Fibroblast of lung (primary cell): Measurements from ENCODE around the gene STEAP1B. TPM values are rescaled to one million over a fixed set of nuclear protein-coding genes. Genes with fewer than 3 reads are reported as not detected.
A peak's percentile ranks its signal among the peaks of the same experiment; 100 is the strongest.

Source experiments
- DNase-seq, 2 donors: peaks; one replicate each; pipeline versions ENCODE4 v3.0.0 to v3.0.0-alpha.2; 2010; ENCODE audit warnings: low read depth in 2 of 2
- H2AFZ ChIP-seq: 2 replicates; pipeline ENCODE4 v1.5.1; 2012; ENCODE audit warnings: low read length, control low read depth, inconsistent platforms
- H3K27ac ChIP-seq: 2 replicates; pipeline ENCODE4 v1.5.1; 2011; ENCODE audit warnings: low read length, control low read depth; ENCODE audit not compliant: insufficient read depth
- H3K27me3 ChIP-seq: 2 replicates; pipeline ENCODE4 v1.5.1; 2011; ENCODE audit warnings: mild to moderate bottlenecking, low read length; ENCODE audit not compliant: control insufficient read depth, insufficient read depth
- H3K36me3 ChIP-seq: 2 replicates; pipeline ENCODE4 v1.5.1; 2011; ENCODE audit warnings: low read length; ENCODE audit not compliant: control insufficient read depth, insufficient read depth
- H3K4me1 ChIP-seq: 2 replicates; pipeline ENCODE4 v1.5.1; 2011; ENCODE audit warnings: low read length; ENCODE audit not compliant: control insufficient read depth, insufficient read depth; ENCODE audit errors: extremely low read depth
- H3K4me2 ChIP-seq: 2 replicates; pipeline ENCODE4 v1.5.1; 2011; ENCODE audit warnings: low read length, control low read depth; ENCODE audit not compliant: insufficient read depth; ENCODE audit errors: extremely low read depth
- H3K4me3 ChIP-seq, 4 experiments: fragments of 200-600 bp in 1 of 4; sonication (generic) in 1 of 4; replicated peaks in 1 of 4; 2 replicates each; pipeline ENCODE4 v1.5.1; 2011 to 2016; ENCODE audit warnings: low read length in 4 of 4, low read depth in 3 of 4, mild to moderate bottlenecking in 3 of 4, control low read depth in 2 of 4, inconsistent platforms in 1 of 4, mixed read lengths in 1 of 4; ENCODE audit not compliant: insufficient read depth in 1 of 4; ENCODE audit errors: control extremely low read depth in 1 of 4
- H3K79me2 ChIP-seq: 2 replicates; pipeline ENCODE4 v1.5.1; 2012; ENCODE audit warnings: mild to moderate bottlenecking, low read length, inconsistent platforms; ENCODE audit not compliant: control insufficient read depth, insufficient read depth
- H3K9ac ChIP-seq: 2 replicates; pipeline ENCODE4 v1.5.1; 2011; ENCODE audit warnings: mild to moderate bottlenecking, low read length, control low read depth; ENCODE audit not compliant: insufficient read depth
- H3K9me3 ChIP-seq: 2 replicates; pipeline ENCODE4 v1.5.1; 2012; ENCODE audit warnings: low read depth, low read length; ENCODE audit not compliant: control insufficient read depth, insufficient read depth
- H4K20me1 ChIP-seq: 2 replicates; pipeline ENCODE4 v1.5.1; 2011; ENCODE audit warnings: low read length; ENCODE audit not compliant: control insufficient read depth, insufficient read depth; ENCODE audit errors: extremely low read depth
- EZH2 ChIP-seq: IDR thresholded peaks from 2 replicates; pipeline ENCODE4 v1.5.1; 2012; ENCODE audit warnings: low read length, control low read depth, mild to moderate bottlenecking; ENCODE audit errors: missing control alignments
- polyA plus RNA-seq, 2 donors: library from polyadenylated mRNA; depleted of rRNA in 1 of 2; stranded (reverse) in 1 of 2; unstranded in 1 of 2; fragments of >200 nt; gene quantifications; 2 replicates each; pipeline ENCODE4 v1.2.1, GENCODE V29; 2011 to 2012; ENCODE audit warnings: missing spikeins in 1 of 2
- total RNA-seq: library from RNA; depleted of rRNA; stranded (reverse); fragments of >200 nt; gene quantifications from 2 replicates; pipeline ENCODE4 v1.2.1, GENCODE V29; 2014
- TF ChIP-seq, protein P1 (sequence below), 2 donors: IDR thresholded peaks in 1 of 2; conservative IDR thresholded peaks in 1 of 2; 1 replicate in 1 of 2; 2 replicates in 1 of 2; pipeline ENCODE4 v1.5.1; 2011 to 2012; ENCODE audit warnings: low read length in 2 of 2, control low read depth in 1 of 2, inconsistent platforms in 1 of 2, low read depth in 1 of 2, mild to moderate bottlenecking in 1 of 2

The STEAP1B gene
- total and polyA plus RNA-seq, 2 donors (not counting 1 experiment from before 2014, with no cell fraction given): 11.4 to 14.7 TPM

DNA sequence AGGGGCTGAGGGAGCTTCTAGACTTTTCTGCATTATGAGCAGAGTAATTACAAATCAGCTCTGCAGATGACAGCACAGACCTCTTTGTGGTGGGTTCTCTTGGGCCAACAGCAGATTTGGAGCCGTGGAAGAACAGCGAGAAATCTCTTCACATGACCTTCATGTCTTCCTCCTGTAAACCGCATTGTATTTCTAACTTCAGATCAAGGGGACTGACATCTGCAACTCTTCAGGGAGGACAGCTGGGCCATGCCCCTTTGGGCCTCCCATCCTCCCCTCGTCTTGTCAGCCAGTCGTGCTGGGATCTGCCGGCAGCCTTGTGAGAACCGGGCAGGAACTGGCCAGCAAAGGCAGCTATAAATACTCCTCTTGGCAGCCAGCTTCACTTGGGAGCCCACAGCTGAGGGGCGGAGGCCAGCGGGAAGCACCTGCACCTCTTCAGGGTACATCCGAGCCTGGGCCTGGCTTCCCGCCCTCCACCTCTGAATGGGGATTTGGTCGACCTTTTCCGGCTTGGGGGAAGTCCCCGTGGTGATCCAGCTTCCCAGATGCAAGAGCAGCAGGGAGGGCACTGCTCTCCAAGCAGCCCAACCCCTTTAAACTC lies 54.7 kb downstream of the STEAP1B start:
- no peaks in the 10 kb centered on the region for H3K36me3 ChIP-seq
- no peaks in the 10 kb centered on the region for H3K79me2 ChIP-seq
- TF ChIP-seq EZH2: no peak
- TF ChIP-seq, protein P1, sequence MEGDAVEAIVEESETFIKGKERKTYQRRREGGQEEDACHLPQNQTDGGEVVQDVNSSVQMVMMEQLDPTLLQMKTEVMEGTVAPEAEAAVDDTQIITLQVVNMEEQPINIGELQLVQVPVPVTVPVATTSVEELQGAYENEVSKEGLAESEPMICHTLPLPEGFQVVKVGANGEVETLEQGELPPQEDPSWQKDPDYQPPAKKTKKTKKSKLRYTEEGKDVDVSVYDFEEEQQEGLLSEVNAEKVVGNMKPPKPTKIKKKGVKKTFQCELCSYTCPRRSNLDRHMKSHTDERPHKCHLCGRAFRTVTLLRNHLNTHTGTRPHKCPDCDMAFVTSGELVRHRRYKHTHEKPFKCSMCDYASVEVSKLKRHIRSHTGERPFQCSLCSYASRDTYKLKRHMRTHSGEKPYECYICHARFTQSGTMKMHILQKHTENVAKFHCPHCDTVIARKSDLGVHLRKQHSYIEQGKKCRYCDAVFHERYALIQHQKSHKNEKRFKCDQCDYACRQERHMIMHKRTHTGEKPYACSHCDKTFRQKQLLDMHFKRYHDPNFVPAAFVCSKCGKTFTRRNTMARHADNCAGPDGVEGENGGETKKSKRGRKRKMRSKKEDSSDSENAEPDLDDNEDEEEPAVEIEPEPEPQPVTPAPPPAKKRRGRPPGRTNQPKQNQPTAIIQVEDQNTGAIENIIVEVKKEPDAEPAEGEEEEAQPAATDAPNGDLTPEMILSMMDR (conservative IDR thresholded peaks at IDR 0.05 in 1 of 2, IDR thresholded peaks at IDR 0.05 in 1 of 2; ENCODE audit: low read depth in 1 of 2, low read length in 2 of 2): no peak
- DNase-seq: peak in 1 of 2 donors; percentile 68
- H3K4me1 ChIP-seq: no peaks in the 10 kb centered on the region
- H3K9me3 ChIP-seq: no peaks in the 10 kb centered on the region
- no peak overlapping the region for H2AFZ ChIP-seq
- no peak overlapping the region for H3K4me2 ChIP-seq
- no peaks in the 10 kb centered on the region for H3K27me3 ChIP-seq
- H3K4me3 ChIP-seq: no peak overlapping the region
- no peak overlapping the region for H3K27ac ChIP-seq
- no peak overlapping the region for H3K9ac ChIP-seq
- H4K20me1 ChIP-seq: no peaks in the 10 kb centered on the region

DNA sequence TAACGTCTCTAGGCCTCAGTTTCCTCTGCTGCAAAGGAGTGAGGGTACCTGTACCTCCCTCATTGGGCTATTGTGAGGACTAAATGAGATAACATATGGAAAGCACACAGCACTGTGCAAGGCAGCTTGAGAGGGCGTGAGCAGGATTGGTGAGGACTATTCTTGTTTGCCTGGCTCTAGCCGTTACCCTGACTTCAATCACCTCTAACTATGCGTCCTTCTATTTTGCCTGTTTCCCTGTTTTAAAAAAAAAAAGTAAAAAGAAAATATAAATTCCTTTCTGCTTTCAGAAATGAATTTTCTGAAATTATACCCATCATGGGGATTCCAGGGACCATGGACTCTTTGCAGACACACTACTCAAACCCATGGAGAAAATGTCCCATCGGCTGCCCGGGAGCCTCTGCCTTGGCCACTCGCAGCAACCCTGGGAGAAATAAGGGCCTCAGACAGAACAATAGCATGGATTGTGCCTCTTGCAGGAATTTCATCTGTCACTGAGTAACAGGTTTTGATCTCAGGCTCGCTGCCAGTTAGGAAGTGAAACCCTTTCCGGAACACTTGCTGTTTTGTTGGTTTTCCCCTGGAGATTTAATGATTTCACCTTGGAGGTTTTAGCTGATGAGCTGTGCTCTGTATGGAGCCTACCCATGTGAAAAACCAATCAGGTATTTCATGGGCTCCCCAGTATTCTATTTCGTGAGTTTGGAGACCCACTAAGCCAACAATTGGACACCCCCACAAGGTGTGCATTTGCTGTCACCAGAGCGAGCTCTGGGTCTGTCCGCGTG lies 55.6 kb downstream of the STEAP1B start:
- H3K4me2 ChIP-seq: no peak overlapping the region
- no peaks in the 10 kb centered on the region for H3K27me3 ChIP-seq
- no peaks in the 10 kb centered on the region for H4K20me1 ChIP-seq
- no peak overlapping the region for H3K9ac ChIP-seq
- no peak overlapping the region for H3K27ac ChIP-seq
- no peaks in the 10 kb centered on the region for H3K4me1 ChIP-seq
- no peak for TF ChIP-seq EZH2
- TF ChIP-seq, protein P1 (conservative IDR thresholded peaks at IDR 0.05 in 1 of 2, IDR thresholded peaks at IDR 0.05 in 1 of 2; ENCODE audit: low read depth in 1 of 2, low read length in 2 of 2): no peak
- no peak overlapping the region for H3K4me3 ChIP-seq
- no peak overlapping the region for H2AFZ ChIP-seq
- no peaks in the 10 kb centered on the region for H3K36me3 ChIP-seq
- H3K9me3 ChIP-seq: no peaks in the 10 kb centered on the region
- peak in 1 of 2 donors; percentile 32 for DNase-seq
- H3K79me2 ChIP-seq: no peaks in the 10 kb centered on the region

DNA sequence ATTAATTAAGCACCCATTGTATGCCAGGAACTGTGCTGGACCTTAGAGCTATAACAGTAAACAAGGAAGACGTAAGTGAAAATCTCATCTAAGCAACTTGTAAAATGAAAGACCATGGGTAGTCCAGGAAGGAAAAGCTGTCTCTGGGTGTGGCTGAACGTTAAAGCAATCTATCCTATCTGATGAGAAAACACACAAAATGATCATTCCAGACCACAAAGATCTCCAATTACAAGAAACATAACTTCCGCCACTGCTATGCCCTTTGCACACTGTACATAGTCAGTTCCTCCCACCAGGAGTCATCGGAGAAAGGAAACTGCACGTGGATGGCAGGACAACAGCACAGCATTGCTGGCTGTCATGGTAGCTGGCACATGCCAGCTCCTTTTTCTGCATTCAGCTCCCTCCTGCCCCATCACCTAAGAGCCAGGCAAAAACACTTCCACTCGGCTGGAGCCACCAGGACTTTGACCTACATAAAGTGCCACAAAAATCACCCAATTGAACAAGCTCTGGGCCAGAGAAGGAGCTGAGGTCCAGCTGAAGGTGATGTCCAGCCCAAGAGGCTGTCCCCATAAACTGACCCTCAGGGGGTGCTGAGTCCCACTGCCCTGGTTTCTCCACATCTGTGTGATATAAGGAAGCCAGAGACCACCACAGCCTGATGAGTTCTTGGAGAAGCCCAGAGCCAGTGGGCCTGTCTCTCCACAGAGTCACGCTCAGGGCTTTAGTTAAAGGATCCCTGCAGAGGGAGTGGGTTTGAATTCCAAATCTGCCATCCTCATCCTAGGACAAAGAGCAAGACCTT lies 56.4 kb downstream of the STEAP1B start:
- H3K4me2 ChIP-seq: no peak overlapping the region
- DNase-seq: peak; percentile 50 to 74

More for the DNA sequence above, 56.4 kb downstream of the STEAP1B start:
- H3K9me3 ChIP-seq: no peaks in the 10 kb centered on the region
- H3K27me3 ChIP-seq: no peaks in the 10 kb centered on the region
- H3K36me3 ChIP-seq: no peaks in the 10 kb centered on the region
- no peak overlapping the region for H3K27ac ChIP-seq
- H3K79me2 ChIP-seq: no peaks in the 10 kb centered on the region
- H2AFZ ChIP-seq: no peak overlapping the region
- H3K9ac ChIP-seq: no peak overlapping the region
- no peaks in the 10 kb centered on the region for H3K4me1 ChIP-seq
- no peaks in the 10 kb centered on the region for H4K20me1 ChIP-seq
- TF ChIP-seq EZH2: no peak
- TF ChIP-seq, protein P1 (conservative IDR thresholded peaks at IDR 0.05 in 1 of 2, IDR thresholded peaks at IDR 0.05 in 1 of 2; ENCODE audit: low read depth in 1 of 2, low read length in 2 of 2): no peak
- no peak overlapping the region for H3K4me3 ChIP-seq
